Glomerular visceral epithelial cell (primary cell): ENCODE results near the gene HMCN2.
"Not testable (repeated sequence)": the region's sequence is repeated elsewhere in the genome, so short reads cannot be mapped to it uniquely, and the experiment has no call there.

Experiments
- DNase-seq: peaks from one replicate; pipeline ENCODE4 v3.0.0-alpha.2; 2016; ENCODE audit errors: extremely low spot score

HMCN2 gene

GRCh38 chr9:130237763-130238524 lies 27.6 kb upstream of the HMCN2 start:
- no peak for DNase-seq

- no peak for DNase-seq
Measured at GRCh38 chr9:130239363-130239695, 26.2 kb upstream of the HMCN2 start.

GRCh38 chr9:130239741-130240241 lies 25.8 kb upstream of the HMCN2 start:
- DNase-seq = peak; percentile 73

- peak; percentile 63 for DNase-seq
Measured at GRCh38 chr9:130240410-130241197, 25.0 kb upstream of the HMCN2 start.

GRCh38 chr9:130241198-130241535 lies 24.4 kb upstream of the HMCN2 start:
- DNase-seq = no peak

GRCh38 chr9:130242270-130243014 lies 23.1 kb upstream of the HMCN2 start:
- no peak for DNase-seq

- DNase-seq = peak; percentile 74
Measured at GRCh38 chr9:130243015-130243881, 22.3 kb upstream of the HMCN2 start.

GRCh38 chr9:130243882-130244170 lies 21.7 kb upstream of the HMCN2 start:
- DNase-seq = no peak

- DNase-seq = no peak
Measured at GRCh38 chr9:130244548-130245165, 20.9 kb upstream of the HMCN2 start.

GRCh38 chr9:130245474-130245873 lies 20.1 kb upstream of the HMCN2 start:
- DNase-seq = no peak

- DNase-seq = no peak
Measured at GRCh38 chr9:130246126-130246525, 19.4 kb upstream of the HMCN2 start.

GRCh38 chr9:130254747-130255630 lies 10.6 kb upstream of the HMCN2 start:
- no peak for DNase-seq

GRCh38 chr9:130255631-130256134 lies 9.9 kb upstream of the HMCN2 start:
- DNase-seq = no peak

- DNase-seq = no peak
Measured at GRCh38 chr9:130256644-130257043, 8.9 kb upstream of the HMCN2 start.

GRCh38 chr9:130258137-130258536 lies 7.4 kb upstream of the HMCN2 start:
- DNase-seq = not testable (repeated sequence)

- DNase-seq = no peak
Measured at GRCh38 chr9:130259044-130259443, 6.5 kb upstream of the HMCN2 start.

- DNase-seq = no peak
Measured at GRCh38 chr9:130260816-130261765, 4.5 kb upstream of the HMCN2 start.

- DNase-seq = no peak
Measured at GRCh38 chr9:130262061-130262745, 3.4 kb upstream of the HMCN2 start.
